NT2/D1 (cell line): Measurements from ENCODE around the gene RNF151.

Source experiments
- DNase-seq: peaks from one replicate; pipeline ENCODE4 v3.0.0-alpha.2; 2011; ENCODE audit warnings: low read depth, low spot score
- H3K27me3 ChIP-seq: 2 replicates; pipeline ENCODE4 v1.6.0; 2011; ENCODE audit warnings: mild to moderate bottlenecking; ENCODE audit not compliant: insufficient read length, insufficient read depth
- H3K36me3 ChIP-seq: 2 replicates; pipeline ENCODE4 v1.6.1; 2011; ENCODE audit warnings: mild to moderate bottlenecking, low read length, mixed read lengths; ENCODE audit not compliant: insufficient read depth, insufficient read length
- H3K4me1 ChIP-seq: 2 replicates; pipeline ENCODE4 v1.5.1; 2011; ENCODE audit not compliant: insufficient read depth, insufficient read length
- H3K4me3 ChIP-seq: 2 replicates; pipeline ENCODE4 v1.5.1; 2011; ENCODE audit warnings: low read depth; ENCODE audit not compliant: insufficient read length
- H3K9ac ChIP-seq: 2 replicates; pipeline ENCODE4 v1.6.0; 2011; ENCODE audit warnings: low read depth; ENCODE audit not compliant: insufficient read length
- H3K9me3 ChIP-seq: 2 replicates; pipeline ENCODE4 v1.5.1; 2011; ENCODE audit warnings: mild to moderate bottlenecking, low read length; ENCODE audit not compliant: insufficient read depth
- SUZ12 ChIP-seq: IDR thresholded peaks from 2 replicates; pipeline ENCODE4 v1.6.1; 2011; ENCODE audit not compliant: insufficient read length, insufficient read depth; ENCODE audit errors: extremely low read depth
- YY1 ChIP-seq: IDR thresholded peaks from 2 replicates; pipeline ENCODE4 v1.6.1; 2011; ENCODE audit not compliant: insufficient read length, insufficient read depth
- ZNF274 ChIP-seq: IDR thresholded peaks from 2 replicates; pipeline ENCODE4 v1.6.1; 2011; ENCODE audit warnings: mild to moderate bottlenecking, low read depth, low read length

The RNF151 gene

GRCh38 chr16:1997494-1998359 lies 31.1 kb downstream of the RNF151 start:
- Histone ChIP-seq H3K4me1 (peaks cover 16% of the 10 kb centered on the region), H3K9me3 (no peaks in the 10 kb centered on the region), H3K9ac (no peak overlapping the region), H3K36me3 (peaks cover 75% of the 10 kb centered on the region), H3K4me3 (no peak overlapping the region), H3K27me3 (no peaks in the 10 kb centered on the region)
- no peak for TF ChIP-seq ZNF274
- no peak for TF ChIP-seq SUZ12
- TF ChIP-seq YY1, result no peak
- DNase-seq, result no peak

- Histone ChIP-seq H3K4me1 (peaks cover 12% of the 10 kb centered on the region), H3K9me3 (no peaks in the 10 kb centered on the region), H3K36me3 (peaks cover 79% of the 10 kb centered on the region), H3K27me3 (no peaks in the 10 kb centered on the region), H3K9ac (no peak overlapping the region), H3K4me3 (no peak overlapping the region)
- TF ChIP-seq YY1 (no peak), SUZ12 (no peak), ZNF274 (no peak)
- no peak for DNase-seq
These were observed 31.7 kb downstream of the RNF151 start for GRCh38 chr16:1998360-1998835.

GRCh38 chr16:1998852-1999801 lies 32.5 kb downstream of the RNF151 start:
- H3K4me3 ChIP-seq, result no peak overlapping the region
- no peaks in the 10 kb centered on the region for H3K27me3 ChIP-seq
- H3K9me3 ChIP-seq, result no peaks in the 10 kb centered on the region
- DNase-seq, result no peak
- H3K9ac ChIP-seq, result no peak overlapping the region
- peaks cover 10% of the 10 kb centered on the region for H3K4me1 ChIP-seq
- H3K36me3 ChIP-seq, result peaks cover 81% of the 10 kb centered on the region
- TF ChIP-seq YY1 (no peak), SUZ12 (no peak), ZNF274 (no peak)

GRCh38 chr16:1999866-2000514 lies 33.3 kb downstream of the RNF151 start:
- peaks cover 89% of the 10 kb centered on the region for H3K36me3 ChIP-seq
- TF ChIP-seq YY1, result no peak
- TF ChIP-seq ZNF274, result no peak
- TF ChIP-seq SUZ12, result no peak

GRCh38 chr16:2001035-2001434 lies 34.4 kb downstream of the RNF151 start:
- H3K36me3 ChIP-seq, result peaks cover 90% of the 10 kb centered on the region
- TF ChIP-seq YY1, result no peak
- TF ChIP-seq ZNF274, result no peak
- no peak for TF ChIP-seq SUZ12
- H3K9ac ChIP-seq, result no peak overlapping the region
- H3K9me3 ChIP-seq, result no peaks in the 10 kb centered on the region
- H3K27me3 ChIP-seq, result no peaks in the 10 kb centered on the region
- no peak for DNase-seq
- no peak overlapping the region for H3K4me3 ChIP-seq
- H3K4me1 ChIP-seq, result peaks cover 21% of the 10 kb centered on the region

More at GRCh38 chr16:1999866-2000514, 33.3 kb downstream of the RNF151 start:
- Histone ChIP-seq H3K4me1 (peaks cover 19% of the 10 kb centered on the region), H3K9ac (no peak overlapping the region), H3K9me3 (no peaks in the 10 kb centered on the region), H3K4me3 (no peak overlapping the region), H3K27me3 (no peaks in the 10 kb centered on the region)
- no peak for DNase-seq

- peaks cover 27% of the 10 kb centered on the region for H3K4me1 ChIP-seq
- DNase-seq, result no peak
- no peaks in the 10 kb centered on the region for H3K27me3 ChIP-seq
- H3K9me3 ChIP-seq, result no peaks in the 10 kb centered on the region
- TF ChIP-seq ZNF274, result no peak
- TF ChIP-seq SUZ12, result no peak
- TF ChIP-seq YY1, result no peak
- H3K4me3 ChIP-seq, result no peak overlapping the region
- H3K9ac ChIP-seq, result no peak overlapping the region
- peaks cover 90% of the 10 kb centered on the region for H3K36me3 ChIP-seq
These were observed 35.0 kb downstream of the RNF151 start for GRCh38 chr16:2001456-2002355.
